GM18499 (cell line): Measurements from ENCODE around the gene LRPAP1.

Experiments used
- ATAC-seq: cut with Tn5 transposase; IDR thresholded peaks from one replicate; pipeline ENCODE4 v1.9.1; 2021; ENCODE audit warnings: moderate number of reproducible peaks; ENCODE audit not compliant: insufficient read depth, unreplicated experiment

The LRPAP1 gene

GRCh38 chr4:3533423-3533820 is 1.2 kb upstream of the LRPAP1 start:
- no peak for ATAC-seq

DNA sequence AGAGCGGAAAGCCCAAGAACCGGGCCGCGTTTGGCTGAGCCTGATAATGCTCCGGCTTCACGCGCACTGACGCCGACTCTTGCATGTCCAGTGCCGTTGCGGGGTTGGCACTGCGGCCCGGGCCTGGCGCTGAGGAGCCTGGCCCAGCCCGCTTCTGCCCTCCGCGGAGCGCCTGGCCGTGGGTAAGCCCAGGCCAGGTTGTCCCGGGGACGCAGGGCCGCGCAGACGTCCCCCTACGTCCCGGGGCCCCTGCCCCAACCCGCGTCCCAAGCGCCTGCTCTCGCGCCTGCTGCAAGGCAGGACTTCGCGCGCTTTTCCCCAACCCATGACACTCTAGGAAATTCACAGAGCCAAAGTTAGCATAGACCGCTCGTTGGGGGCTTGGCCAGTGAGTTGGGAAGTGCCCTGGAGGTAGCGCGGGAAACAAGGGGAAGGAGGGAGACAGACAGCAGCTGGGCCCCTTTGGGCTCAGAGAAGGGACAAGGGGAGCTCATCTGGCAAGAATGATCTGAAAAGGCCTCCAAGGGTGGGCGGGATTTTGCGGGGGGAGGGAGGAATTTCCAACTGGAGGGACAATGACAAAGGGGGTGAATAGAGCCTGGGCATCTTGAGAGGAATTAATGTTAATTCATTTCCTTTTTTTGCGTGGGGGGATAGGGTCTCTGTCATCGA is 665 bp upstream of the LRPAP1 start:
- no peak for ATAC-seq

GRCh38 chr4:3531318-3531878 is 824 bp downstream of the LRPAP1 start:
- ATAC-seq = no peak

- no peak for ATAC-seq
These were observed 1.5 kb downstream of the LRPAP1 start for GRCh38 chr4:3530663-3531254.

DNA sequence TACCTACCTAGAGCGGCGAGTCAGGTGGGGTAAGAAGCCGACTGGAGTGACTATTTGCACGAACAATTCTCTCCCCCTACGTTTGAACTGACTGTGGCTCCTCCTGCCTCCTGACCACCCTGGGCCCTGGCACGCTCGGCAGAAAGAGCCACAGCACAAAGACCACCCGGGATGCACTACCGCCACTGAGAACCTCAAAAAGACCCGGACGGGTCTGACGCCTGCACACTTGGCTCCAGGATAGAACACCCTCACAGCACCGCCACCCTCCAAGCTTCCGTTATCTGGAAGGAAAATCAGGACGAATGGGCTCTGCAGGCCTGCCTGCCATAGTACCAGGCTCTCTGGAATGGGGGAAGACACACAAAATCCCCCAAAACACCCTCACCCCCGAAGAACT is 2.2 kb downstream of the LRPAP1 start:
- no peak for ATAC-seq

GRCh38 chr4:3529363-3529762 is 2.9 kb downstream of the LRPAP1 start:
- ATAC-seq = no peak

GRCh38 chr4:3527914-3528876 is 4.0 kb downstream of the LRPAP1 start:
- ATAC-seq = no peak

- no peak for ATAC-seq
These were observed 4.9 kb downstream of the LRPAP1 start for GRCh38 chr4:3527101-3527913.

DNA sequence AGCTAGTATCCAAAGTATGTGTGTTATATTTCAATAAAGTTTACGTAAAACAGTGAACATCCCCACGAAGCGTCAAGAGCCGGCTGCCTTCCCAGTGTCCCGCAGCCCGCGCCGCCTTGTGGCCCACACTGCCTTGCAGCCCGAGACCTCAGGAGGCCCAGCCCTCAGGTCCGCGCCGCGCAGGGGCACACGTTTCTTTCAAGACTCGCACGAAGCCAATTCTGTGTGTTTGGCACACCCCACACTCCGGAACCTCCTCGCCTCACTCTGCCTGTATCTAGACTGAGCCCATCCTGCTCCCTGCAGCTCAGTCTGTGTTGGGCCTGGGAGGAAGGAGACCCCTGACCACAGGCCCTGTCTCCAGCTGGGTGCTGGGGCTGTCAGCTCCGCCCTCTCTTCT is 5.8 kb downstream of the LRPAP1 start:
- ATAC-seq = no peak

- no peak for ATAC-seq
These were observed 6.4 kb downstream of the LRPAP1 start for GRCh38 chr4:3525532-3526430.

DNA sequence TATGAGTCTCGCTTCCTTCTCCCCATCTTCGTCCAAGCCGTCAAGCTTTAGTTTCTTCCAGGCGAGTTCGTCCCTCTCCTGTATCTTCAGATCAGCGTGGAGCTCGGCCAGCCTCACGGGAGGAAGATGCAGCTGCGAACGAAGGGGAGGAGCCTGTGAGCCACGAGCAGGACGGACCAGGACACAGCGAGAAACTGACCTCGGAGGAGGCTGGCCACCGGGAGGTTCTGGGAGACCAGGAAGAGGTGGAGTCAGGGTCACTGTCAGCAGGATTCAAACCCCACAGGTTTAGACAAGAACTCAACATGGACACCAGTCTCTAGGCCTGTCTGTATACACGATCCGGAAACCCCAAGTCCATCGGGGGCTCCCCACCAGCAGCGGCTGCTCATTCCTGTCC is 7.3 kb downstream of the LRPAP1 start:
- ATAC-seq = no peak

DNA sequence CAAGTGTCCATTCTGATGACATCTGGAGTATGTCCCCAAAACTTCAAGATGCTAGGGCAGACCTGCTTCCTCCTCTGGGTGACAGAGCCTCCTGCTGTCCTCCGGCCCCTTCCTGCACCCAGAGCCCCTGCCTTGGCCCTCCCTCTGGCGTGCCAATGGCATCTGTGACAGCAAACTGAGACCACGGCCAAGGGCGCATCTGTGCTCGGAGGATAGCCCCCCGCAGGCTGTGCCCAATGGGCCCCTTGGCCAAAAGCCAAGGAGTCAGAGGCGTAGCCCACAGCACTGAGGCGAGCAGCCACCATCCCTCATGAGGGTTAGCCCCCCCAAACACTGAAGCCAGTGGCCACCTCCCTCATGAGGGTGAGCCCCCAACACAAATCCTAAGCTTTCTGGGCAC is 7.9 kb downstream of the LRPAP1 start:
- no peak for ATAC-seq

DNA sequence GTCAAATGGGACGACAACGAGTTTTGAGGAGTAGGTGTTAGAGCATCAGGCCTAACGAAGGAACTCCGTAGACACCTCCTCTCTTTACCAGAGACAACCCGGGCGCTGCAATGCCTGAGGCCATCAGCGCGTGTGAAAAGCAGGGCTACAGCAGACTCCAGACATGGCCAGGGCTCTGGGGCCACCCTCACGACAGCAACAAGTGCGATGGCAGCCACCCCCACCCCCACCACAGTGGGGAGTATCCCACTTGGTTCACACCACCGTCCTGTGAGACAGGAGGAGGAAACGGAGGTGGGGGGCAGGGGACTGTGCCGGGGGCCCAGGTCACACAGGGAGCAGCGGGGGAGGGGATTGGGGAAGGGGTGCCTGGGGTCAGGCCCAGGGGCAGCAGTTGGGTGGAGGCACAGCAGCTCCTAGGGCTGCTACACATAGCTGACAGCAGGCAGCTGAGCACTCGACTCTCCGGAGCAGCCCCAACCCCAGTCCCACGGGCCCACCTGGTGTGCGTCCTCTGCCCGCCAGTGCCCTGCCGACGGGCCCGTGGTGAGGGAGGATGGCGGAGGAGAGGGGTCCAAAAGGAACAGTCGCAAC is 8.5 kb downstream of the LRPAP1 start:
- no peak for ATAC-seq

GRCh38 chr4:3523146-3523627 is 9.0 kb downstream of the LRPAP1 start:
- ATAC-seq = no peak

DNA sequence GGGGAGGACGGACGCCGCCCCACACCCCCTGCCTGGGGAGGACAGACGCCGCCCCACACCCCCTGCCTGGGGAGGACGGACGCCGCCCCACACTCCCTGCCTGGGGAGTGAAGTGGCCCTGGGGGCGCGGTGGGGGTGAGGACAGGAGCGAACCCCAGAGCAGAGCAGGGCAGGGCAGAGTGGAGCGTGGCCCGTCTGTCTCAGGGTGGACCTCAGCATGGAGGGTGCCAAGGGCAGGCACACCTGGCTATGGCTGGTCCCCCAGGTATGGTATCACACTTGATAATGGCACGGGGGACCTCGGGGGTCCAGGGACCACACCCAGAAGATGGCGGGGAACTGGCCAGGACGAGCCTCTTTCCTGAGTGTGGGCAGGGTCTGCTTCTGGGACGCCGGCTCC is 9.6 kb downstream of the LRPAP1 start:
- ATAC-seq = no peak

DNA sequence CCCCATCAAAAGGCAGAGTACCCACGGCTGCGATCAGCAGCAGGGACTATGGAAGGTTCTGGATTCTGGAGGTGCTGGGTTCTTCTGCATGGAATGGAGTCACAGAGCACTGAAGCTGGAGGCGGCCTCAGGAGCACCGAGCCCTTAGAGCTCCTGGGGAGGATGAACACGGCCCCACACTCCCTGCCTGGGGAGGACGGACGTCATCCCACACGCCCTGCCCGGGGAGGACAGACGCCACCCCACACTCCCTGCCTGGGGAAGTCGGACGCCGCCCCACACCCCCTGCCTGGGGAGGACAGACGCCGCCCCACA is 9.9 kb downstream of the LRPAP1 start:
- ATAC-seq = no peak

DNA sequence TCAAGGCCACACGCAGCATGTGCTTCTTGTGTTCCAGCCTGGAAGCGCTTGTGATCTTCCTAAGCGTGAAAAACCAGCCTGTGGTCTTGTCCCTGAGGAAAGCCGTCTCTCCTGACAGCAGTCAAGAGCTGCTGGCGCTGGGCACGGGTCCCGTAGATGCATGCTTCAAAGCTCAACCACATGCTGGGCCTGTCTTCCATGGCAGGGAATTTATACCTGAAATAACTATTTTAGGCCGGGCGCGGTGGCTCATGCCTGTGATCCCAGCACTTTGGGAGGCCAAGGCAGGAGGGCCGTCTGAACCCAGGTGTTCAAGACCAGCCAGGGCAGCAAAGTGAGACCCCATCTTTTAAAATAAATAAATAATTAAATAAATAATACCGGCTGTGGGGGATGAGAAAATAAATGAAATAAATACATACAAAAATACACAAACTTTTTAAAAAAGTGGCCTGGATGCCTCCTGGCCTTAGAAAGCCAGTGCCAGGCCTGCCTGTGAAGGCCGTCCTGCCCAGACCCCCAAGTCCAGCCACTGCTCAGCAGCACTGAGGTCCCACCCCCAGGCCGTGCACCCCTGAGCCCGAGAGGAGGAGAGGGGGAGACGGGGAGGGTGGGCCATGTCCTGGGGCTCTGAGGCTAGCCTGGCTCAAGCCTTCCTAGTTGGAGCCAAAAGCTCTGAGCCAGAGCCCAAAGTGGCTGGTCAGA is 10.4 kb downstream of the LRPAP1 start:
- ATAC-seq = no peak
